Measurements from ENCODE around the gene THUMPD3. TPM values are rescaled to one million over a fixed set of nuclear protein-coding genes. Genes with fewer than 3 reads are reported as not detected.
A peak's percentile ranks its signal among the peaks of the same experiment; 100 is the strongest.

Gene THUMPD3
- polyA plus RNA-seq (2013, experiment 1 of 2), result 44.3 TPM
- polyA plus RNA-seq (2013, experiment 2 of 2), result 47.6 TPM

- no peaks in the 10 kb centered on the region for H3K9me3 ChIP-seq (ENCODE audit: control insufficient read depth, low read length)
- WGBS, 2 experiments (ENCODE audit: insufficient coverage in 2 of 2), result 1 to 2% methylated on average over 28 to 41 of the region's 46 CpGs
- H3K36me3 ChIP-seq (ENCODE audit: control insufficient read depth, insufficient read depth, low read length), result peaks cover 35% of the 10 kb centered on the region
- peak within 1 kb of the TSS; percentile 64 for H3K4me3 ChIP-seq (ENCODE audit: extremely low read depth, insufficient read depth, low read length, poor library complexity, severe bottlenecking)
- H3K27ac ChIP-seq (ENCODE audit: low read depth, low read length, severe bottlenecking), result peak within 1 kb of the TSS; percentile 97
- peaks cover 4% of the 10 kb centered on the region for H3K4me1 ChIP-seq (ENCODE audit: control insufficient read depth, insufficient read depth, low read length, poor library complexity, severe bottlenecking)
These were observed at the start of gene THUMPD3 for GRCh38 chr3:9362731-9363530. THUMPD3 (plus strand) TSS chr3:9363054; CDS start chr3:9365069, 2,015 bp downstream.

GRCh38 chr3:9314796-9315195 is 48.1 kb upstream of the THUMPD3 start:
- Histone ChIP-seq H3K27ac (ENCODE audit: low read depth, low read length, severe bottlenecking) (no peak overlapping the region), H3K36me3 (ENCODE audit: control insufficient read depth, insufficient read depth, low read length) (no peaks in the 10 kb centered on the region), H3K4me1 (ENCODE audit: control insufficient read depth, insufficient read depth, low read length, poor library complexity, severe bottlenecking) (peaks cover 13% of the 10 kb centered on the region), H3K9me3 (ENCODE audit: control insufficient read depth, low read length) (no peaks in the 10 kb centered on the region), H3K4me3 (ENCODE audit: extremely low read depth, insufficient read depth, low read length, poor library complexity, severe bottlenecking) (no peak overlapping the region)
- WGBS, 2 experiments (ENCODE audit: insufficient coverage in 2 of 2), result 95 to 100% methylated on average over 1 to 2 of the region's 2 CpGs

- H3K4me1 ChIP-seq (ENCODE audit: control insufficient read depth, insufficient read depth, low read length, poor library complexity, severe bottlenecking), result peaks cover 13% of the 10 kb centered on the region
- WGBS, 2 experiments (ENCODE audit: insufficient coverage in 2 of 2), result 17 to 19% methylated on average over 9 to 10 of the region's 13 CpGs
- peak overlapping the region; percentile 98 for H3K27ac ChIP-seq (ENCODE audit: low read depth, low read length, severe bottlenecking)
- H3K9me3 ChIP-seq (ENCODE audit: control insufficient read depth, low read length), result peaks cover 4% of the 10 kb centered on the region
- no peaks in the 10 kb centered on the region for H3K36me3 ChIP-seq (ENCODE audit: control insufficient read depth, insufficient read depth, low read length)
- peak overlapping the region; percentile 9 for H3K4me3 ChIP-seq (ENCODE audit: extremely low read depth, insufficient read depth, low read length, poor library complexity, severe bottlenecking)
These were observed 45.9 kb upstream of the THUMPD3 start for GRCh38 chr3:9316881-9317361.

GRCh38 chr3:9322780-9323179 is 40.1 kb upstream of the THUMPD3 start:
- Histone ChIP-seq H3K36me3 (ENCODE audit: control insufficient read depth, insufficient read depth, low read length) (no peaks in the 10 kb centered on the region), H3K9me3 (ENCODE audit: control insufficient read depth, low read length) (peaks cover 10% of the 10 kb centered on the region), H3K27ac (ENCODE audit: low read depth, low read length, severe bottlenecking) (no peak overlapping the region), H3K4me1 (ENCODE audit: control insufficient read depth, insufficient read depth, low read length, poor library complexity, severe bottlenecking) (peaks cover 4% of the 10 kb centered on the region), H3K4me3 (ENCODE audit: extremely low read depth, insufficient read depth, low read length, poor library complexity, severe bottlenecking) (no peak overlapping the region)
- WGBS, 2 experiments (ENCODE audit: insufficient coverage in 2 of 2), result 100% methylated on average over 1 to 2 of the region's 2 CpGs

GRCh38 chr3:9324944-9325343 is 37.9 kb upstream of the THUMPD3 start:
- Histone ChIP-seq H3K36me3 (ENCODE audit: control insufficient read depth, insufficient read depth, low read length) (no peaks in the 10 kb centered on the region), H3K4me3 (ENCODE audit: extremely low read depth, insufficient read depth, low read length, poor library complexity, severe bottlenecking) (no peak overlapping the region), H3K4me1 (ENCODE audit: control insufficient read depth, insufficient read depth, low read length, poor library complexity, severe bottlenecking) (no peaks in the 10 kb centered on the region), H3K27ac (ENCODE audit: low read depth, low read length, severe bottlenecking) (no peak overlapping the region), H3K9me3 (ENCODE audit: control insufficient read depth, low read length) (peaks cover 28% of the 10 kb centered on the region)
- WGBS, 2 experiments (ENCODE audit: insufficient coverage in 2 of 2), result 87 to 100% methylated on average over 2 to 3 of the region's 4 CpGs

- no CpG with 5 or more reads among the region's 1 CpG for WGBS, 2 experiments (ENCODE audit: insufficient coverage in 2 of 2)
- no peak overlapping the region for H3K4me3 ChIP-seq (ENCODE audit: extremely low read depth, insufficient read depth, low read length, poor library complexity, severe bottlenecking)
- no peaks in the 10 kb centered on the region for H3K36me3 ChIP-seq (ENCODE audit: control insufficient read depth, insufficient read depth, low read length)
- H3K27ac ChIP-seq (ENCODE audit: low read depth, low read length, severe bottlenecking), result no peak overlapping the region
- H3K4me1 ChIP-seq (ENCODE audit: control insufficient read depth, insufficient read depth, low read length, poor library complexity, severe bottlenecking), result no peaks in the 10 kb centered on the region
- H3K9me3 ChIP-seq (ENCODE audit: control insufficient read depth, low read length), result peaks cover 34% of the 10 kb centered on the region
These were observed 35.3 kb upstream of the THUMPD3 start for GRCh38 chr3:9327578-9327977.

- Histone ChIP-seq H3K9me3 (ENCODE audit: control insufficient read depth, low read length) (peaks cover 34% of the 10 kb centered on the region), H3K4me1 (ENCODE audit: control insufficient read depth, insufficient read depth, low read length, poor library complexity, severe bottlenecking) (no peaks in the 10 kb centered on the region), H3K36me3 (ENCODE audit: control insufficient read depth, insufficient read depth, low read length) (no peaks in the 10 kb centered on the region), H3K27ac (ENCODE audit: low read depth, low read length, severe bottlenecking) (no peak overlapping the region), H3K4me3 (ENCODE audit: extremely low read depth, insufficient read depth, low read length, poor library complexity, severe bottlenecking) (no peak overlapping the region)
- WGBS, 2 experiments (ENCODE audit: insufficient coverage in 2 of 2), result 81 to 87% methylated on average over 3 to 5 of the region's 7 CpGs
These were observed 32.6 kb upstream of the THUMPD3 start for GRCh38 chr3:9330166-9330703.

- no peaks in the 10 kb centered on the region for H3K36me3 ChIP-seq (ENCODE audit: control insufficient read depth, insufficient read depth, low read length)
- H3K27ac ChIP-seq (ENCODE audit: low read depth, low read length, severe bottlenecking), result no peak overlapping the region
- no CpG with 5 or more reads among the region's 2 CpGs for WGBS, 2 experiments (ENCODE audit: insufficient coverage in 2 of 2)
- no peaks in the 10 kb centered on the region for H3K4me1 ChIP-seq (ENCODE audit: control insufficient read depth, insufficient read depth, low read length, poor library complexity, severe bottlenecking)
- peaks cover 34% of the 10 kb centered on the region for H3K9me3 ChIP-seq (ENCODE audit: control insufficient read depth, low read length)
- H3K4me3 ChIP-seq (ENCODE audit: extremely low read depth, insufficient read depth, low read length, poor library complexity, severe bottlenecking), result no peak overlapping the region
These were observed 31.7 kb upstream of the THUMPD3 start for GRCh38 chr3:9331171-9331570.

GRCh38 chr3:9332250-9333030 is 30.4 kb upstream of the THUMPD3 start:
- H3K36me3 ChIP-seq (ENCODE audit: control insufficient read depth, insufficient read depth, low read length), result no peaks in the 10 kb centered on the region
- 87 to 100% methylated on average over 1 to 3 of the region's 6 CpGs for WGBS, 2 experiments (ENCODE audit: insufficient coverage in 2 of 2)
- no peaks in the 10 kb centered on the region for H3K4me1 ChIP-seq (ENCODE audit: control insufficient read depth, insufficient read depth, low read length, poor library complexity, severe bottlenecking)
- no peak overlapping the region for H3K27ac ChIP-seq (ENCODE audit: low read depth, low read length, severe bottlenecking)
- H3K4me3 ChIP-seq (ENCODE audit: extremely low read depth, insufficient read depth, low read length, poor library complexity, severe bottlenecking), result no peak overlapping the region
- peaks cover 31% of the 10 kb centered on the region for H3K9me3 ChIP-seq (ENCODE audit: control insufficient read depth, low read length)

GRCh38 chr3:9339761-9340471 is 22.9 kb upstream of the THUMPD3 start:
- H3K27ac ChIP-seq (ENCODE audit: low read depth, low read length, severe bottlenecking), result peak overlapping the region; percentile 75
- no peak overlapping the region for H3K4me3 ChIP-seq (ENCODE audit: extremely low read depth, insufficient read depth, low read length, poor library complexity, severe bottlenecking)
- WGBS, 2 experiments (ENCODE audit: insufficient coverage in 2 of 2), result 67% methylated on average over 1 of the region's 1 CpG; no CpG with 5 or more reads in 1 of the 2 experiments
- H3K9me3 ChIP-seq (ENCODE audit: control insufficient read depth, low read length), result no peaks in the 10 kb centered on the region
- peaks cover 17% of the 10 kb centered on the region for H3K4me1 ChIP-seq (ENCODE audit: control insufficient read depth, insufficient read depth, low read length, poor library complexity, severe bottlenecking)
- no peaks in the 10 kb centered on the region for H3K36me3 ChIP-seq (ENCODE audit: control insufficient read depth, insufficient read depth, low read length)
